ENCODE measurements around the gene ANGPTL2.

The ANGPTL2 gene

DNA sequence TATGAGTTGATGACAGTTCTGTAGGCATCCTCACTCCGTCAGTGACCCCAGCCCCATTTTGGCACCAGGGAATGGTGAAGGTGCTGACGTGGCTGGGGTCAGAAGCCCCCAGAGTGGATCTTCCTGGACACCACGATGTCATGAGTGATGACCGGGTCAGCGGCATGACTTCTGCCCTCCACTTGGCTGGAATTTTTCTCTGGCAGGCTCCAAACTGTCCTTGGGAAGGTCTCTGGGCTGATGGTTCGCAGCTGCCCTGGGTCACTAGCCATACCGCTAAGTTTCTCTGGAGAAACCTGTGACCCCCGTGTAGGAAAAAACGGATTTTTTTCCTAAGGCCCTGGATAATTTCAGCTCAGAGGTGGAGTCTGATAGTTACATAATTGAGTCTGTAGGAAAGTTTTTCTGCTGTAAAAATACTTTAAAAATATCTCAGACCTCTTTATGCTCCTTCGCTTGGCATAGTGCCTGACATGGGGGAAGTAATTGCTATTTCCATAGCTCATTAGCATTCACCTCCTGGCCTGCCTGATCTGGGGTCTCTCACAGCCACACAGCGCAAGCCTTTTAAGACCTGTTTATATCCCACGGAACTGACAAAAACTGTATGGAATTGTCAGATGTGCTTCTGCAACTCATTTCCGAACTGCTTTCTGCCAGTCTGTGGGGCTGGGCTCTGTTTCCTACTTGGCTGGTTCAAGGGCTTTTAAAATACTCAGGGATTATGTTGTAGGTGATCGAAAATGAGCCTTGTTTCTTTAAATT is 69.2 kb downstream of the ANGPTL2 start:
- Histone ChIP-seq H3K27ac (ENCODE audit: low read length) (no peak overlapping the region), H2AFZ (ENCODE audit: low read depth, low read length) (no peak overlapping the region), H3K9me3 (ENCODE audit: insufficient read depth, low read length, severe bottlenecking) (no peaks in the 10 kb centered on the region), H3K9ac (ENCODE audit: low read depth, low read length) (no peak overlapping the region), H3K4me3 (ENCODE audit: low read depth in 1 of 2, low read length in 2 of 2) (no peak overlapping the region), H4K20me1 (ENCODE audit: insufficient read depth, low read length) (no peaks in the 10 kb centered on the region), H3K4me1 (ENCODE audit: insufficient read depth, low read length) (no peaks in the 10 kb centered on the region), H3K4me2 (ENCODE audit: insufficient read depth, low read length) (no peak overlapping the region), H3K27me3 (ENCODE audit: insufficient read depth, low read length, poor library complexity) (peaks cover 17% of the 10 kb centered on the region), H3K36me3 (ENCODE audit: insufficient read depth, low read length) (no peaks in the 10 kb centered on the region), H3K79me2 (ENCODE audit: insufficient read depth, low read length) (no peaks in the 10 kb centered on the region)
- DNase-seq (no peak), ATAC-seq (ENCODE audit: insufficient read depth, low read depth) (no peak)
- TF ChIP-seq EZH2 (IDR thresholded peaks at IDR 0.05; ENCODE audit: borderline replicate concordance, low read depth, low read length, severe bottlenecking) = no peak
- TF ChIP-seq, protein P1, sequence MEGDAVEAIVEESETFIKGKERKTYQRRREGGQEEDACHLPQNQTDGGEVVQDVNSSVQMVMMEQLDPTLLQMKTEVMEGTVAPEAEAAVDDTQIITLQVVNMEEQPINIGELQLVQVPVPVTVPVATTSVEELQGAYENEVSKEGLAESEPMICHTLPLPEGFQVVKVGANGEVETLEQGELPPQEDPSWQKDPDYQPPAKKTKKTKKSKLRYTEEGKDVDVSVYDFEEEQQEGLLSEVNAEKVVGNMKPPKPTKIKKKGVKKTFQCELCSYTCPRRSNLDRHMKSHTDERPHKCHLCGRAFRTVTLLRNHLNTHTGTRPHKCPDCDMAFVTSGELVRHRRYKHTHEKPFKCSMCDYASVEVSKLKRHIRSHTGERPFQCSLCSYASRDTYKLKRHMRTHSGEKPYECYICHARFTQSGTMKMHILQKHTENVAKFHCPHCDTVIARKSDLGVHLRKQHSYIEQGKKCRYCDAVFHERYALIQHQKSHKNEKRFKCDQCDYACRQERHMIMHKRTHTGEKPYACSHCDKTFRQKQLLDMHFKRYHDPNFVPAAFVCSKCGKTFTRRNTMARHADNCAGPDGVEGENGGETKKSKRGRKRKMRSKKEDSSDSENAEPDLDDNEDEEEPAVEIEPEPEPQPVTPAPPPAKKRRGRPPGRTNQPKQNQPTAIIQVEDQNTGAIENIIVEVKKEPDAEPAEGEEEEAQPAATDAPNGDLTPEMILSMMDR (IDR thresholded peaks at IDR 0.05; ENCODE audit: borderline replicate concordance, extremely low read depth, low read length, poor library complexity, severe bottlenecking) = no peak

DNA sequence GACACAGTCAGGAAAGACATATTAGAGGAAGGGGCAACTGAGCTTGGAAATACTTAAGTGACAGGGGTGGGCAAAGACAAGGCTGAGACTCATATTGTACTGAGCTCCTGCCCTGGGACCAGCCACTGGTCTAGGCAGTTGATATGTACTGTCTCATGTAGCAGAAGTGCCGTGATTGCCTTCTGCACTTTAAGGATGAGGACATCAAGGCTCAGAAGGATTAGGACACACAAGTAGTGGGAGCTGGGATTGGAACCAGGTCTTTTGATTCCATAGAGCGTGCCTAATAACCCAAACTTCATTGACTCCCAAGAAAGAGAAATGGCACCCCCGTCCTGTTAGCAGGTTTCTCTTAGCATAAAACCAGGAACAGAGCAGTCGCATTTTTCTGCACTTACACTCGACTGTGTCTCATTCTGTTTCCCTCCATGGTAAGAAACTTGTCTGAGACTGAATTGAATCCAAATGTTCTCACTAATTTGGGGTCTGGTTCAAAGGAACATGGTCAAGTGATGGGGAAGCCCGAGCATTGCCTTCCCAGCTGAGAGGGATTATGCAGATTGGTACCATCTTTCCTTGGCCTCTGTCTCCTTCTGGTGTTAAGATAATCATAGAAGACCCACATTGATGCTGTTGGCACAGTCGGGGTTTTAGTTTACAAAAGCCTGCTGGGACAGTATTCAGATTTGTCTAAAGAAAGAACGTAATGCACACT is 70.4 kb downstream of the ANGPTL2 start:
- Histone ChIP-seq H2AFZ (ENCODE audit: low read depth, low read length) (no peak overlapping the region), H3K79me2 (ENCODE audit: insufficient read depth, low read length) (no peaks in the 10 kb centered on the region), H3K4me1 (ENCODE audit: insufficient read depth, low read length) (no peaks in the 10 kb centered on the region), H3K4me3 (ENCODE audit: low read depth in 1 of 2, low read length in 2 of 2) (no peak overlapping the region), H3K9ac (ENCODE audit: low read depth, low read length) (no peak overlapping the region), H3K36me3 (ENCODE audit: insufficient read depth, low read length) (no peaks in the 10 kb centered on the region), H3K4me2 (ENCODE audit: insufficient read depth, low read length) (no peak overlapping the region), H4K20me1 (ENCODE audit: insufficient read depth, low read length) (no peaks in the 10 kb centered on the region), H3K9me3 (ENCODE audit: insufficient read depth, low read length, severe bottlenecking) (no peaks in the 10 kb centered on the region), H3K27ac (ENCODE audit: low read length) (no peak overlapping the region), H3K27me3 (ENCODE audit: insufficient read depth, low read length, poor library complexity) (peaks cover 19% of the 10 kb centered on the region)
- DNase-seq = no peak
- ATAC-seq (ENCODE audit: insufficient read depth, low read depth) = no peak
- TF ChIP-seq, protein P1 (IDR thresholded peaks at IDR 0.05; ENCODE audit: borderline replicate concordance, extremely low read depth, low read length, poor library complexity, severe bottlenecking) = no peak
- TF ChIP-seq EZH2 (IDR thresholded peaks at IDR 0.05; ENCODE audit: borderline replicate concordance, low read depth, low read length, severe bottlenecking) = no peak

DNA sequence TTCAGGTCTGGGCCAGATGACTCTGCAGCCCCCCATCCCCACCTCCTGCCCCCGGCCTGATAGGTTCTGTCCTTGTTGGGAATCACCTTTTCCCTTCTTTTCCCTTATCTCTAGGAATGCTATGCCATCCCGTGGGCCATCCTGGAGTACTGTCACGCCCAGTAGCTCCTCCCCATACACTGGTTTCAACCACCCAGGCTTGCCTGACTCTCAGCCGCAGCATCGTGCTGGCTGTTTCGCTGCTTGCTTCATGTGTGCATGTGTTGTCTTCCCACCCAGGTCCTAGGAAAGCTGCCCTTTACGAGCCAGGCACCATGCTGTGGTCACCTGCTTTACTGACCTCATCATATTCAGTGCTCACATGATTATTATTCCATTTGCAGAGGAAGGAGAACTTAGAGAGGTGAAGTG is 71.8 kb downstream of the ANGPTL2 start:
- Histone ChIP-seq H3K4me1 (ENCODE audit: insufficient read depth, low read length) (no peaks in the 10 kb centered on the region), H2AFZ (ENCODE audit: low read depth, low read length) (no peak overlapping the region), H3K4me3 (ENCODE audit: low read depth in 1 of 2, low read length in 2 of 2) (no peak overlapping the region), H3K27ac (ENCODE audit: low read length) (no peak overlapping the region), H3K4me2 (ENCODE audit: insufficient read depth, low read length) (no peak overlapping the region), H3K27me3 (ENCODE audit: insufficient read depth, low read length, poor library complexity) (peaks cover 21% of the 10 kb centered on the region), H3K9me3 (ENCODE audit: insufficient read depth, low read length, severe bottlenecking) (no peaks in the 10 kb centered on the region), H3K36me3 (ENCODE audit: insufficient read depth, low read length) (no peaks in the 10 kb centered on the region), H3K9ac (ENCODE audit: low read depth, low read length) (no peak overlapping the region), H4K20me1 (ENCODE audit: insufficient read depth, low read length) (no peaks in the 10 kb centered on the region), H3K79me2 (ENCODE audit: insufficient read depth, low read length) (no peaks in the 10 kb centered on the region)
- ATAC-seq (ENCODE audit: insufficient read depth, low read depth) = no peak
- DNase-seq = no peak
- TF ChIP-seq EZH2 (IDR thresholded peaks at IDR 0.05; ENCODE audit: borderline replicate concordance, low read depth, low read length, severe bottlenecking) = no peak
- TF ChIP-seq, protein P1 (IDR thresholded peaks at IDR 0.05; ENCODE audit: borderline replicate concordance, extremely low read depth, low read length, poor library complexity, severe bottlenecking) = no peak

Measured in DND-41 (cell line).